Anterior cingulate cortex (tissue), 58 donors: ENCODE results near the gene UFSP1.
"Not testable (repeated sequence)": the region's sequence is repeated elsewhere in the genome, so short reads cannot be mapped to it uniquely, and the experiment has no call there.

ENCODE experiments used
- DNase-seq, 58 donors: peaks; one replicate each; lab custom pipeline; 2025; lab: John Stamatoyannopoulos, UW

UFSP1 gene

GRCh38 chr7:100861616-100861985 is 27.9 kb downstream of the UFSP1 start:
- DNase-seq, result no peak

- no peak for DNase-seq
Measured at GRCh38 chr7:100860702-100861615, 28.6 kb downstream of the UFSP1 start.

- no peak for DNase-seq
Measured at GRCh38 chr7:100859856-100860255, 29.7 kb downstream of the UFSP1 start.

GRCh38 chr7:100856871-100857282 is 32.6 kb downstream of the UFSP1 start:
- DNase-seq, result no peak

GRCh38 chr7:100855515-100855914 is 34.0 kb downstream of the UFSP1 start:
- no peak for DNase-seq

GRCh38 chr7:100854899-100855298 is 34.6 kb downstream of the UFSP1 start:
- DNase-seq, result not testable (repeated sequence)

- DNase-seq, result no peak
Measured at GRCh38 chr7:100854146-100854895, 35.2 kb downstream of the UFSP1 start.

GRCh38 chr7:100852048-100852872 is 37.3 kb downstream of the UFSP1 start, which contains the start of gene SLC12A9:
SLC12A9 (plus strand) TSS chr7:100852713; CDS start chr7:100854198, 1,485 bp downstream.
- peak in 57 of 58 donors; percentile 37 to 91 (median 82) for DNase-seq

- no peak for DNase-seq
Measured at GRCh38 chr7:100847360-100847759, 42.2 kb downstream of the UFSP1 start.

GRCh38 chr7:100840470-100841100 is 48.9 kb downstream of the UFSP1 start:
- DNase-seq, result no peak

GRCh38 chr7:100839361-100839760 is 50.2 kb downstream of the UFSP1 start:
- no peak for DNase-seq
